IMR-90 (cell line): ENCODE measurements around the gene KRTAP3-2. TPM values are rescaled to one million over a fixed set of nuclear protein-coding genes. Genes with fewer than 3 reads are reported as not detected.

Experiments used
- ATAC-seq: fragments of 200-7000 bp; cut with Tn5 transposase; 2 replicates; pipeline ENCODE4 v1.9.1; 2020; ENCODE audit warnings: low read depth, mild to moderate bottlenecking, moderate library complexity
- BruUV-seq: library from RNA; stranded (reverse); fragments of 400-500 nt; replicated peaks from 2 replicates; lab custom pipeline; 2021; lab: Mats Ljungman, UMichigan
- CTCF ChIA-PET: fragments of 300-600 bp; formaldehyde crosslinking; extraction: SDS; loops from one replicate; lab custom pipeline; 2021; ENCODE audit warnings: antibody characterized with exemption; lab: Yijun Ruan, JAX
- POLR2A ChIA-PET: fragments of 300-600 bp; sonication (Branson Sonifier 250); formaldehyde crosslinking; loops from one replicate; lab custom pipeline; 2022; ENCODE audit warnings: antibody characterized with exemption; ENCODE audit not compliant: unreplicated experiment; lab: Charles Lee
- DNase-seq: peaks from one replicate; pipeline ENCODE4 v3.0.0; 2013
- H2AFZ ChIP-seq: replicated peaks from 2 replicates; pipeline ENCODE3; 2013; ENCODE audit warnings: low read length, mild to moderate bottlenecking; ENCODE audit not compliant: poor library complexity
- H2AK5ac ChIP-seq: 2 replicates; pipeline ENCODE4 v1.6.1; 2013; ENCODE audit warnings: low read depth, low read length, inconsistent platforms
- H2AK9ac ChIP-seq: replicated peaks from 2 replicates; pipeline ENCODE3; 2013; ENCODE audit warnings: mild to moderate bottlenecking, low read depth, low read length, moderate library complexity; ENCODE audit not compliant: poor library complexity
- H2BK120ac ChIP-seq: 2 replicates; pipeline ENCODE4 v1.6.1; 2013; ENCODE audit warnings: low read depth, low read length, inconsistent platforms
- H2BK15ac ChIP-seq: 3 replicates; pipeline ENCODE4 v1.6.1; 2013; ENCODE audit warnings: low read depth, low read length, inconsistent platforms
- H2BK20ac ChIP-seq: 2 replicates; pipeline ENCODE4 v1.6.1; 2013; ENCODE audit warnings: low read depth, mild to moderate bottlenecking, inconsistent platforms, low read length, moderate library complexity
- H2BK5ac ChIP-seq: 2 replicates; pipeline ENCODE4 v1.6.1; 2013; ENCODE audit warnings: mild to moderate bottlenecking, low read depth, low read length, inconsistent platforms; ENCODE audit not compliant: poor library complexity, severe bottlenecking
- H3K14ac ChIP-seq: replicated peaks from 2 replicates; pipeline ENCODE4 v1.6.1; 2013; ENCODE audit warnings: low read depth, low read length, inconsistent platforms
- H3K18ac ChIP-seq: 2 replicates; pipeline ENCODE4 v1.6.1; 2013; ENCODE audit warnings: low read depth, low read length, control low read depth
- H3K23ac ChIP-seq: 2 replicates; pipeline ENCODE4 v1.6.1; 2013; ENCODE audit warnings: low read depth, low read length, inconsistent platforms
- H3K27ac ChIP-seq: 2 replicates; pipeline ENCODE4 v1.5.1; 2013; ENCODE audit warnings: mild to moderate bottlenecking, control low read depth, low read length; ENCODE audit not compliant: insufficient read depth
- H3K27me3 ChIP-seq: 2 replicates; pipeline ENCODE4 v1.6.1; 2013; ENCODE audit warnings: low read length; ENCODE audit not compliant: control insufficient read depth, insufficient read depth
- H3K36me3 ChIP-seq: 2 replicates; pipeline ENCODE4 v1.6.1; 2013; ENCODE audit warnings: low read length, mixed read lengths; ENCODE audit not compliant: control insufficient read depth, insufficient read depth
- H3K4ac ChIP-seq: 2 replicates; pipeline ENCODE4 v1.6.1; 2013; ENCODE audit warnings: low read depth, low read length, inconsistent platforms
- H3K4me1 ChIP-seq: 2 replicates; pipeline ENCODE4 v1.6.1; 2013; ENCODE audit warnings: low read length, mixed read lengths; ENCODE audit not compliant: control insufficient read depth, insufficient read depth
- H3K4me2 ChIP-seq: 2 replicates; pipeline ENCODE4 v1.6.1; 2013; ENCODE audit warnings: low read depth, mild to moderate bottlenecking, control low read depth, low read length, moderate library complexity
- H3K4me3 ChIP-seq: 2 replicates; pipeline ENCODE4 v1.5.1; 2013; ENCODE audit warnings: low read depth, mild to moderate bottlenecking, control low read depth, low read length, moderate library complexity; ENCODE audit not compliant: insufficient read depth
- H3K56ac ChIP-seq: 2 replicates; pipeline ENCODE4 v1.6.1; 2013; ENCODE audit warnings: low read length, inconsistent platforms; ENCODE audit not compliant: insufficient read depth; ENCODE audit errors: extremely low read depth
- H3K79me1 ChIP-seq, 2 experiments: 2 replicates each; pipeline ENCODE4 v1.6.1; 2013; ENCODE audit warnings: low read length in 2 of 2, inconsistent platforms in 1 of 2, low read depth in 1 of 2
- H3K9ac ChIP-seq: 2 replicates; pipeline ENCODE4 v1.6.1; 2013; ENCODE audit warnings: low read depth, low read length, control low read depth
- H3K9me1 ChIP-seq: 2 replicates; pipeline ENCODE4 v1.6.1; 2013; ENCODE audit warnings: low read length, inconsistent platforms; ENCODE audit not compliant: insufficient read depth
- H3K9me3 ChIP-seq: 2 replicates; pipeline ENCODE4 v1.6.1; 2013; ENCODE audit warnings: low read length; ENCODE audit not compliant: control insufficient read depth, insufficient read depth
- H4K20me1 ChIP-seq: 2 replicates; pipeline ENCODE4 v1.6.1; 2013; ENCODE audit warnings: low read length, inconsistent platforms; ENCODE audit not compliant: insufficient read depth
- H4K5ac ChIP-seq: 2 replicates; pipeline ENCODE4 v1.6.1; 2013; ENCODE audit warnings: mild to moderate bottlenecking, low read depth, low read length, control low read depth
- H4K8ac ChIP-seq, 2 experiments: 2 replicates each; pipeline ENCODE4 v1.6.1; 2013; ENCODE audit warnings: low read depth in 2 of 2, low read length in 2 of 2, control low read depth in 1 of 2, inconsistent platforms in 1 of 2
- H4K91ac ChIP-seq: 2 replicates; pipeline ENCODE4 v1.6.1; 2013; ENCODE audit warnings: low read depth, low read length, inconsistent platforms; ENCODE audit not compliant: insufficient read depth
- MAFK ChIP-seq: IDR thresholded peaks from 2 replicates; pipeline ENCODE4 v1.6.1; 2012; ENCODE audit warnings: low read depth, low read length, improper control_type of control experiment
- RAD21 ChIP-seq: IDR thresholded peaks from 2 replicates; pipeline ENCODE4 v1.6.1; 2012; ENCODE audit warnings: low read length, improper control_type of control experiment
- WGBS, 2 experiments: methylation state at CpG; one replicate each; pipeline versions ENCODE4 v1.1.5 to v1.1.7; 2013; ENCODE audit warnings: missing lambda C conversion rate in 2 of 2; ENCODE audit not compliant: insufficient read length in 1 of 2; ENCODE audit errors: extremely low coverage in 2 of 2; 5-methylcytosine and 5-hydroxymethylcytosine counted together
- dilution Hi-C: fragments of 300-500 bp; cut with HindIII; formaldehyde crosslinking; loops from one replicate; pipeline ENCODE4 v1.14.3; 2018; ENCODE audit warnings: low sequenced_read_pairs; ENCODE audit not compliant: unreplicated experiment
- in situ Hi-C: fragments of 300-500 bp; cut with MboI; formaldehyde crosslinking; loops from 3 replicates; pipeline ENCODE4 v1.14.3; 2019; ENCODE audit warnings: low sequenced_read_pairs, inconsistent platforms, mixed read lengths
- intact Hi-C: fragments of 100-400 bp; cut with micrococcal nuclease; formaldehyde crosslinking; loops from 2 replicates; pipeline ENCODE4 v1.10.0; 2022
- polyA plus RNA-seq, 3 experiments: library from polyadenylated mRNA; depleted of rRNA; stranded (reverse); fragments of >200 nt; gene quantifications; 2 replicates each; pipeline ENCODE4 v1.2.3, GENCODE V29; 2012; ENCODE audit warnings: low replicate concordance in 1 of 3
- total RNA-seq: library from RNA; depleted of rRNA; stranded (reverse); fragments of >200 nt; gene quantifications from 2 replicates; pipeline ENCODE4 v1.2.3, GENCODE V29; 2012

The KRTAP3-2 gene
- total and polyA plus RNA-seq, 2 of the 4 experiments (the other 2 are of a cell fraction): not detected

DNA sequence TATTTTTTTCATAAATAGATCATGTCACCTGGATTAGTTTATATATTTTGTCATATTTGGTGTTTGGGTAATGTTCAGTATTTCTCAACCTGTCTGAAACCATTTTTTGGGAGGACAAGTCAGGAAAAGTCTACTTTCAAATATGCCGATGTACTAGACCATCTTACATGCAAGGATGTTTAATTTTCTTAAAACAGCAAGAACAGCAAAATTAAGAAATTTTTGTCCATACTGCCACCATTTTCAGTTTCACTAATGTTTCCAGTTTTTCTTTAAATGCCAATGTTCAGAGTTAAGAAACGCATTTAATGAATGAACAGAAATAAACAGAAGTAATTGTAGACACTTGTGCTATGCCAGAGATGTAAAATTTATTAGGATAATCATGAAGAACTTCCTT lies 6.6 kb downstream of the KRTAP3-2 start:
- H3K4me1 ChIP-seq: no peaks in the 10 kb centered on the region
- H3K14ac ChIP-seq: no peak overlapping the region
- H2BK5ac ChIP-seq: no peak overlapping the region
- no TSS peak for BruUV-seq
- no peak overlapping the region for H4K8ac ChIP-seq
- no peak overlapping the region for H2BK120ac ChIP-seq
- H3K27me3 ChIP-seq: no peaks in the 10 kb centered on the region
- in situ Hi-C loops: no loop called here
- no peaks in the 10 kb centered on the region for H3K9me3 ChIP-seq
- dilution Hi-C loops: no loop called here
- intact Hi-C loops: no loop called here
- no peak overlapping the region for H2AK9ac ChIP-seq
- no peak overlapping the region for H3K4me3 ChIP-seq
- no peak overlapping the region for H4K5ac ChIP-seq
- H4K20me1 ChIP-seq: no peaks in the 10 kb centered on the region
- H3K79me1 ChIP-seq: no peaks in the 10 kb centered on the region
- 100% methylated on average over 1 of the region's 2 CpGs; no CpG with 5 or more reads in 1 of the 2 experiments for WGBS, 2 experiments
- ChIA-PET POLR2A (no interaction called here), CTCF (no interaction called here)
- no peak overlapping the region for H3K18ac ChIP-seq
- H2AK5ac ChIP-seq: no peak overlapping the region
- H3K9me1 ChIP-seq: no peaks in the 10 kb centered on the region
- H3K56ac ChIP-seq: no peak overlapping the region
- H4K91ac ChIP-seq: no peak overlapping the region
- no peak overlapping the region for H3K4ac ChIP-seq
- no peak overlapping the region for H3K9ac ChIP-seq
- TF ChIP-seq MAFK (peak; percentile 45), RAD21 (no peak)
- ATAC-seq: no peak
- no peak overlapping the region for H2BK20ac ChIP-seq
- H2AFZ ChIP-seq: no peak overlapping the region
- no peak overlapping the region for H2BK15ac ChIP-seq
- no peak overlapping the region for H3K27ac ChIP-seq
- H3K23ac ChIP-seq: no peak overlapping the region
- no peaks in the 10 kb centered on the region for H3K36me3 ChIP-seq
- H3K4me2 ChIP-seq: no peak overlapping the region
- DNase-seq: no peak
